ENCODE measurements around the gene AICDA. TPM values are rescaled to one million over a fixed set of nuclear protein-coding genes. Genes with fewer than 3 reads are reported as not detected.

The AICDA gene
- total and polyA plus RNA-seq, 12 donors = not detected

DNA sequence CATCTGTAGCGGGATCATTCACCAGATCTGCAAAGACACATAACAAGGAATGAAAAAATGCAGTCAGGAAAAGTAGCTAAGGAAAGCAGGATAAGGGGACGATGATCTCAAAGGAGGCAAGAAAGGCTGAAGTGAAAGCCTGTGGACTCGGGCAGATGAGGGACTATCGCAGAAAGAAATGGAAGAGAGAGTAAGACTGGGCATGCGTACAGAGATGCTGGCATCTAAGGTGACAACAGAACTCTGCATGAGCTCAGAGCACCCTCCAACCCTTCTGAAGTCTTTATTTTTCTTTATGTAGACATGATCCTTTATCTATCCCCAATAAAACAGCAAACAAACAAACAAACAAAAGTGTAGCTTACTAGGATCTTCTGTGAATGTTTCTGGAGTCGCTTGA lies 42.8 kb upstream of the AICDA start:
- 78 to 83% (median 79%) methylated on average over 6 of the region's 6 CpGs for WGBS, 4 donors
- intact Hi-C loops (cut with DNase I) = no loop called here

DNA sequence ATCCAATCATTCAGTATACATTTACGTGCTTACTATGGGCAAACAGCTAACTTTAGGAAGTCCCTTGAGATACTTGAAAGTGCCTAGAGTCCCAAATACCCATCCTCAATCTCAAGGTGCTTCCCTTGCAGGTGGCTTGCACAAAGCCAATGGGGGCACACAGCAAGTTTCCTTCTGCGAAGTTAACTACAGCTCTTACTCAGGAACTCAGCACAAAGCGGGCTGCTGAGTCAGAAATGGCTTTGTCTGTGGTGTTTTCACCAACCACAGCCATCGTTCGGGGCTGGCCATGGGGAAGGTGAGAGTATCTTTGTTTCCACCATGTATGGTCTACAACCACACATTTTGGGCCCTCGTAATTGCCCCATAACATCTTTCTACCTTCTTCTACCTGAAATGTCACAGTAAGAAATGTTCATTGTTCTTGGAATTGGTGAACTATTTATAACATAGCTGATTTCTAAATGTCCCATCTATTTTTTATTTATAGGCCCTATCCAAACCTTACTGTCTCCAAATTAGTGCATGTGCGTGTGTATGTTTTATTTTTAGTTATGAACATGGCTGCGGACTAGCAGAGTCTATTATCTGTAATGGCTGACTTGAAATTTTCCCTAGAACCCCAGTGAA lies 36.0 kb upstream of the AICDA start:
- H3K4me1 ChIP-seq (replicated peaks in 1 of 2) = no peaks in the 10 kb centered on the region
- WGBS, 4 donors = 74 to 83% (median 75%) methylated on average over 8 of the region's 8 CpGs
- H3K27ac ChIP-seq = no peak overlapping the region
- H3K9me3 ChIP-seq (replicated peaks in 1 of 3) = no peaks in the 10 kb centered on the region
- intact Hi-C loops (cut with DNase I) = no loop called here
- peaks cover 5% of the 10 kb centered on the region for H3K27me3 ChIP-seq
- H3K4me3 ChIP-seq = no peak overlapping the region
- DNase-seq = no peak
- TF ChIP-seq, protein P1, sequence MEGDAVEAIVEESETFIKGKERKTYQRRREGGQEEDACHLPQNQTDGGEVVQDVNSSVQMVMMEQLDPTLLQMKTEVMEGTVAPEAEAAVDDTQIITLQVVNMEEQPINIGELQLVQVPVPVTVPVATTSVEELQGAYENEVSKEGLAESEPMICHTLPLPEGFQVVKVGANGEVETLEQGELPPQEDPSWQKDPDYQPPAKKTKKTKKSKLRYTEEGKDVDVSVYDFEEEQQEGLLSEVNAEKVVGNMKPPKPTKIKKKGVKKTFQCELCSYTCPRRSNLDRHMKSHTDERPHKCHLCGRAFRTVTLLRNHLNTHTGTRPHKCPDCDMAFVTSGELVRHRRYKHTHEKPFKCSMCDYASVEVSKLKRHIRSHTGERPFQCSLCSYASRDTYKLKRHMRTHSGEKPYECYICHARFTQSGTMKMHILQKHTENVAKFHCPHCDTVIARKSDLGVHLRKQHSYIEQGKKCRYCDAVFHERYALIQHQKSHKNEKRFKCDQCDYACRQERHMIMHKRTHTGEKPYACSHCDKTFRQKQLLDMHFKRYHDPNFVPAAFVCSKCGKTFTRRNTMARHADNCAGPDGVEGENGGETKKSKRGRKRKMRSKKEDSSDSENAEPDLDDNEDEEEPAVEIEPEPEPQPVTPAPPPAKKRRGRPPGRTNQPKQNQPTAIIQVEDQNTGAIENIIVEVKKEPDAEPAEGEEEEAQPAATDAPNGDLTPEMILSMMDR (IDR thresholded peaks at IDR 0.05) = no peak
- no peak for TF ChIP-seq POLR2A (IDR thresholded peaks at IDR 0.05)
- H3K36me3 ChIP-seq (replicated peaks in 1 of 2) = no peaks in the 10 kb centered on the region

More for the DNA sequence above, 42.8 kb upstream of the AICDA start:
- no peaks in the 10 kb centered on the region for H3K36me3 ChIP-seq (replicated peaks in 1 of 2)
- no peak overlapping the region for H3K4me3 ChIP-seq
- DNase-seq = no peak
- H3K9me3 ChIP-seq (replicated peaks in 1 of 3) = no peaks in the 10 kb centered on the region
- no peaks in the 10 kb centered on the region for H3K4me1 ChIP-seq (replicated peaks in 1 of 2)
- no peaks in the 10 kb centered on the region for H3K27me3 ChIP-seq
- H3K27ac ChIP-seq = no peak overlapping the region
- TF ChIP-seq, protein P1 (IDR thresholded peaks at IDR 0.05) = no peak
- TF ChIP-seq POLR2A (IDR thresholded peaks at IDR 0.05) = no peak

DNA sequence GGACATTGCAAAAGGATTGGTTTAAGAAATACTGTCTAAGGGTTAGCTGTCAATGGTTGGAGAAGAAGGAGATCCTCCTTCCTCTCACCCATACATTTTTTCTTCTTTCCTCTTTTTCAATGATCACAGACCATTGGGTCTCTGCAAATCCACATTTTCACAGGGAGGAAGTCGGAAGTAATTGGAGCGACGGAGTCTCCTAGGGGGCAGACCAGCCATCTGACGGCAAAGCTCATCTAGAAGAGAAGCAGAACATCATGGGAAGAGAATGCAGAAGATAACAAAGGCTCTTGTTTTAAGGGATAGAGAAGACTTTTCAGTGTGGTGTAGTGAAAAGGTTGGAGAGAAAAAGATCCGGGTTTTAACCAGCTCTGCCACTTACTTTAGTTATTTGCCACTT lies 35.3 kb upstream of the AICDA start:
- Histone ChIP-seq H3K36me3 (replicated peaks in 1 of 2) (no peaks in the 10 kb centered on the region), H3K27me3 (peaks cover 5% of the 10 kb centered on the region), H3K27ac (no peak overlapping the region), H3K4me1 (replicated peaks in 1 of 2) (no peaks in the 10 kb centered on the region), H3K9me3 (replicated peaks in 1 of 3) (no peaks in the 10 kb centered on the region), H3K4me3 (no peak overlapping the region)
- no peak for DNase-seq
- TF ChIP-seq POLR2A (IDR thresholded peaks at IDR 0.05) = no peak
- TF ChIP-seq, protein P1 (IDR thresholded peaks at IDR 0.05) = no peak
- WGBS, 4 donors = 80 to 84% (median 82%) methylated on average over 5 of the region's 5 CpGs
- intact Hi-C loops (cut with DNase I) = no loop called here

DNA sequence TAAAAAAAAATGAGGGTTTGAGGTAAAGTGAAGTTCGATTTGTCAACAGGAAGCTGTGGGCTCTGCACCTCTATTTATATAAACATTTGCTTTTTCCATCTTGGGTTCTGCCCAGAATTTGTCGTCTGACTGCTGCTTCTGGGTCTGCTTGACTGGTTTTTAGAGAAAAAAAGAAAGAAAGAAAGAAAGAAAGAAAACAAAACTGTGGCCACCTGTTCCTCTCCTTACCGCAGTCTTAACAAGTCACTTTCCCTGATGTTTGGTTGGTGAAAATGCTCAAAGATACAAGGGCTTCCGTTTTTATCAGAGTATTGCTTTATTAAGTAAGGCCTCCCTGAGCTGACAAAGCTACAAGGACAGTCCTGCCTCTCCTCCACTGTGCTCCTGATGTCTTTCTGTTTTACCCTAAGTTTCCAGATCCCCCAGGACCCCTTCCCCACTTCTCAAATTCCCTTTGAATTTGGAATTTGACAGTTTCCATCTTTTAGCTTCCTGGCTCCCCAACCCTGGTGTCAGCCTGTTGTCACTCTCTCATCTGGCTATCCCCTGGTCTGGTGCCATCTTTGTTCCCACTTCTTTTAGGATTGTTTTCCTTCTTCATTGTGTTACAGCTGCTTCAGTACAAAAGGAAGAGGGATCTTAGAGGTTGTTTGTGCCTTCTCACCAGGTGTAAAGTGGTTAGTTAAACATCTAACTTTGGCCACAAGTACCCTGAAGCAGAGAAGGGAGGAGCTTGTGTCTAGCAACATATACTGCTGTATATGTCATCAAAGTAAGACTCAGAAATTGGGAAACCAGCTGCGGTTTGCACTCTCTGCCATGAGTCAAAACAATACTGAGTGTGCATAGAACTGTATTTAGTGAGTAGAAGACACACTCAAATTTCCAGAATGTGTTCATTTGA lies 31.9 kb upstream of the AICDA start:
- H3K4me1 ChIP-seq (replicated peaks in 1 of 2) = no peaks in the 10 kb centered on the region
- intact Hi-C loops (cut with DNase I) = no loop called here
- DNase-seq = no peak
- no peaks in the 10 kb centered on the region for H3K36me3 ChIP-seq (replicated peaks in 1 of 2)
- H3K9me3 ChIP-seq (replicated peaks in 1 of 3) = no peaks in the 10 kb centered on the region
- WGBS, 4 donors = 55 to 65% (median 61%) methylated on average over 5 of the region's 5 CpGs
- H3K4me3 ChIP-seq = no peak overlapping the region
- H3K27ac ChIP-seq = no peak overlapping the region
- TF ChIP-seq POLR2A (IDR thresholded peaks at IDR 0.05) = no peak
- TF ChIP-seq, protein P1 (IDR thresholded peaks at IDR 0.05) = no peak
- peaks cover 5% of the 10 kb centered on the region for H3K27me3 ChIP-seq
